Middle frontal gyrus (tissue), 1 donor: ENCODE data around the gene SLC25A39.
"Not testable (repeated sequence)": the region's sequence is repeated elsewhere in the genome, so short reads cannot be mapped to it uniquely, and the experiment has no call there.

Experiments
- DNase-seq: peaks from one replicate; pipeline ENCODE4 v3.0.0-alpha.2; 2015; ENCODE audit warnings: low spot score; ENCODE audit errors: extremely low spot score

SLC25A39 gene, protein sequence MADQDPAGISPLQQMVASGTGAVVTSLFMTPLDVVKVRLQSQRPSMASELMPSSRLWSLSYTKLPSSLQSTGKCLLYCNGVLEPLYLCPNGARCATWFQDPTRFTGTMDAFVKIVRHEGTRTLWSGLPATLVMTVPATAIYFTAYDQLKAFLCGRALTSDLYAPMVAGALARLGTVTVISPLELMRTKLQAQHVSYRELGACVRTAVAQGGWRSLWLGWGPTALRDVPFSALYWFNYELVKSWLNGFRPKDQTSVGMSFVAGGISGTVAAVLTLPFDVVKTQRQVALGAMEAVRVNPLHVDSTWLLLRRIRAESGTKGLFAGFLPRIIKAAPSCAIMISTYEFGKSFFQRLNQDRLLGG

GRCh38 chr17:44324571-44325275 is at the start of gene SLC25A39:
SLC25A39 (minus strand) TSS chr17:44324823; CDS start chr17:44323562, 1,261 bp downstream.
- DNase-seq: peak; percentile 87

DNA sequence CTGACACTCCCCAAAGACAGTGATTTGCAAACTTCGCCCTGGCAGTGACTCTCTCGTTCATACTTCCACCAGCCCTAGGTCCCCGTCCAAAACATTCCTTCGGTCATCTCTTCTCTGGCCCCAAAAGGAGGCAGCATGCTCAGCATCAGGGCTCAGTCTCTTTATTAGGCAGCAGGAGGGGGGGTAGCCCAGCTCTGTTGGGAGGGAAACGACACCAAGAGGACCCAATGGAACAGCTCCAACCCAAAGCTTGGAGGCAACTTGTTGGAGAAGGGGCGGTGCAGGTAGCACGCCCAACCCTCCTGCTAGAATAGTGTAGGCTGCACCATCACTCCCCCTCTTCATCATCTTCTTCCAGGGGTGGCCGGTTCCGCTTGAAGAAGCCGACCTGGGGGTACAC is 47.4 kb upstream of the SLC25A39 start:
- DNase-seq: no peak

GRCh38 chr17:44369414-44370023 is 44.9 kb upstream of the SLC25A39 start:
- not testable (repeated sequence) for DNase-seq

GRCh38 chr17:44368391-44369243 is 44.0 kb upstream of the SLC25A39 start:
- DNase-seq: not testable (repeated sequence)

GRCh38 chr17:44367231-44367979 is 42.8 kb upstream of the SLC25A39 start:
- DNase-seq: no peak

- DNase-seq: not testable (repeated sequence)
Observed at GRCh38 chr17:44365051-44365450, 40.4 kb upstream of the SLC25A39 start.

- no peak for DNase-seq
Observed at GRCh38 chr17:44363613-44364159, 39.1 kb upstream of the SLC25A39 start, which contains the start of gene FAM171A2. FAM171A2 (minus strand) TSS chr17:44363853; CDS start chr17:44363714, 139 bp downstream.

DNA sequence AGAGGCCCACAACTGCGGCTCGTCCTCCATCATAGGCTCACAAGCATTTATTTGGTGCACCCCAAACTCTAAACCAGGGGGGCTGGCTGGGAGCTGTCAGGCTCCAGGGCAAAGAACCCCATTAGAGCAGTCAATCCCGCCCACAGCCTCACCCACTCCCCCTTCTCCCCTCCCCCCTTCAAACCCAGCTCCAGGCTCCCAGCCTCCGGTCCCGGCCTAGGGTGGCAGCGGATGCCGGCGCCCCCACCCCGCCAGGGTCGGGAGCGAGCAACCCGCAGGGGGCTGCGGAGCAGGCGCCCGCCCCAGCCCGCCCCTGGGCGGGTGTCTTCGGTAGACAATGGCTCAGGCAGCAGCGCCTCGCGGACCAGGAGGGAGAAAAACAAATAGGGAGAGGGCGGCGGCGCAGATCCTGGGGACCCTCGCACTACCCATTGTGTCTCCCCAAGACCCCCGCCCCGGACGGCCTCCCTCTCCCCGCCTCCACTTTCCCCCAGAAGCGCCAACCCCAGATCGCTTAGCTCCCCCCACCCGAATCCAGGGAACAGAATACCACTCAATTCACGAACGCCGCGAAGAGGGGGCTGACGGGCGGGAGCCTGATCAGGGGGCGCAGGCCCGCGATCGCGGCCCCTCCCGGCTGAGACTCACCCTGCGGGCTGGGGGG is 38.5 kb upstream of the SLC25A39 start:
- DNase-seq: no peak

DNA sequence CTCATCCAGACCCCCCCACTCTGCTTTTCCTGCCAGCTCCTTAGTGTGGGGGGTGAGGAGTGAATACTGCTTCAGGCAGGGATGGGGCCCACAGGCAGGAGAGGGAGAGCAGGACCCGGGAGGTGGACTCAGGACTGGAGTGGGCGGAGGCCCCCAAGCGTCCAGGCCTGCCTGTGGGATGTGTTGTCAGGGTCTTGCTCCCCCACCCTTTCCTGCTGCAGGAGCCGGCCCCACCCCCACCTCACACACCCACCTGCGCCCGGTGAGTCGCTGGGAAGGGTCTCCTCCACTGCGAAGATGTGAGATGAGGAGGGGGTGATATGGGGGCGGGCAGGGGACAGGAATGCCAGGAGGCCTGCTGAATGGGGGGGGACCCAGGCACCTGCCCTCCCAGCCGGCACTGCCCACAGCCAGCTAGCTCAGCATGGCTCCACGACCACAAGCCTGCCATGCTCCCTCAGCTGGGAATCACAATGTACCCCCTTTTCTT is 37.9 kb upstream of the SLC25A39 start:
- DNase-seq: no peak

DNA sequence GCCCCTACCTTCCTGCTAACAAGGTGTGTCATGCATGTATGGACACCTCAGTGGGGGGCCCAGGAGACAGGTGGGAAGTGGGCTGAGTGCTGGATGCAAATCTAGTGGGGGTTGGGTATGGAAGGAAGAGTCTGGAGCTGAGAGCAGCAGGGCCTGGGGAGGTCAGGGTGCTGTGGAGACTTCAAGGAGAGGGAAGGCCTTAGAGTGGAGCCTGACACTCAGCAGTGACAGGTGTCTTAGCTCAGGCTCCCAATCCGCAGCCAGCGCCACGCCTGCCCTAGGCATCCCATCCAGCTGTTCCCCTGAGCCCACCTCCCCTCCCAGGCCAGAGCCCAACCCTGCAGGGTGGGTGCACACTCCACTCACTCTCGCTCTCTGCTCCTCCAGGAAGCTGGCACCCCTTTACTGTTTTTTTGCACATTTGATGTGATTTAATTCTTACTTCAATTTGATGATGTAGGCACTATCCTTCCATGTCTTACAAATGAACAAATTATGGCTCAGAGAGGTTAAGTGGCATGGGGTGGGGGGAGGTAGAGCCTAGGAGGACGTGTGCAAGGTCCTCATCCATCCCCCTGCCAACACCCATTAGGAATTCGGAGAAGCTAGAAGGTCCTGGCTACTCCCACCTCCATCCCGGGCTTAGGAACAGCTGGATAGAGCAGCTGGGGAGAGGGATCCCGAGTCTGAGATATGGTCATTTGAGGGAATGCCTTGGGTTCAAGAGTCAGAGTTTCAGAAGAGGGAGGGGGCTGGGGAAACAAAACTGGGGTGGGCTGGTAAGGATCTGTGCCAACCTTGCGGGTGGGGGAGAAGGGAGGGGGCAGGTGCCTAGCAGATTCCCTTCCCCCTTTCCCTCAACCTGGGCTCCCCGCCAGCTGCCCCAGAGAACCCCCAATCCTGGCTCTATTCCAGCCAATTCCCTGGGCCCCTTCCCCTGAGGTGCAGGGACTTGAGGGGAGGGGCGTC is 37.0 kb upstream of the SLC25A39 start:
- DNase-seq: no peak

GRCh38 chr17:44360826-44361225 is 36.2 kb upstream of the SLC25A39 start:
- DNase-seq: no peak

DNA sequence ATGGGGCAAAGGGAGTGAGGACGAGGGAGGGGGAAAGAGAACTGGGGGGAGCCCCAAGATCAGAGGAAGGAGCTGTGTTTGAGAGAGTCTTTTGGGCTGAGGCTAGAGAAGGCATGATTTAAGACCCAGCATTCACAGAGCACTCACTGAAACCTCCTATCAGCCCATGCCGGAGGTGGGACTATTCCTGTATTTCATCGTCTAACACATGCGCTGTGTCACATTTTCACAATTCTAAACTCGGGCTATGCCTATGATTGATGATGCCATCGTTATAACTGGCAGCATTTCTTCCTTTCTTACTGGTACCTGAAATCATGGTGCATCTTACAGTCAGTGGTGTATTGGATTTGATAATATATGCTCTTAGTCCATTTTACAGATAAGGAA is 35.5 kb upstream of the SLC25A39 start:
- no peak for DNase-seq

DNA sequence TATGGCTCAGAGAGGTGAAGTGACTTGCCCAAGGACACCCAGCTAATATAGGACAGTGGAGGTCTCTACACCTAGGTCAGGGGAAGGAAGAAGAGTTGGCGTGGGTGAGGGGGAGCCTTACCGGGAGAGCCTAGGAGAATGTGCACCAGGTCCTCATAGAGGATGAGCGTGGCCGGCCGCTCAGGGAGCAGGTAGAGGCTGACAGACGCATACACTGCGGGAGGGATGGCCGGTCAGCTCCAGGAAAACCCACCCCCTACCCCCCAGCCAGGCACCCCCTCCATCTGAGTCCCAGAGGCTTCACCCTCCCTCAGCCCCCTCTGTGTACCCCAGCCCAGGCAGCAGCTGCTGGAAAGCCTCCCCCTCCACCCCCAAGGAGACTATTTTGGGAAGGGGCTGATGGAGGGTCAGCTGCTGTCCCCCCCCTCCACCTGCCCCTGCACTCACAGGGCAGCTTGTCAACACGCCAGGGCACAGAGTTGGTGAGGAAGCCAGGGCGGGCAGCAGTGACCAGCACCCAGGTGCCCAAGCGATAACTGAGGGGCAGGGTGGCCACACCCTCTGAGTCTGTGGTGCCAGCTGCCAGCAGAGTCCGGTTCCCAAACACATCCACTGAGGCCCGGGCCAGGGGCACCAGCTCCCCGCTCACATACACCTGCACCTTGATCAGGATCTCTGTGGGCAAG is 35.0 kb upstream of the SLC25A39 start:
- no peak for DNase-seq

DNA sequence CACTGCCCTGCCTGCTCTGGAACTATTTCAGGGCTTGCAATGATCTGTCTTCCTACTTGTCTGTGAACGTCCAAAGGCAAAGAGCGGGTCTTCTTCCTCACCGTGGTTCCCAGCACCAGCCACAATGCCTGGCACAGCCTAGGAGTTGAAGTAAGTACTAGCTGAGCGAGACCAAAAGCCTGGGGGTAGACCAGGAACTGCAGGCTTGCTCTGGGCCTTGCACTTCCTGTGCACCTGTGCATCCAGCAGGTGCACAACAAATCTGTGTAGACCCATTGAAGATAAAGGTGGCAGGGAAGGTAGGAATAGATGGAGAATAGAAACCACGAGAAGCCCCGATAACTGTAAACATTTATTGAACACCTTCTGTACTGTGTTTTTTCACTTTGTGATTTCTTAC is 34.4 kb upstream of the SLC25A39 start:
- DNase-seq: no peak

- DNase-seq: no peak
Observed at GRCh38 chr17:44358066-44358465, 33.4 kb upstream of the SLC25A39 start.

DNA sequence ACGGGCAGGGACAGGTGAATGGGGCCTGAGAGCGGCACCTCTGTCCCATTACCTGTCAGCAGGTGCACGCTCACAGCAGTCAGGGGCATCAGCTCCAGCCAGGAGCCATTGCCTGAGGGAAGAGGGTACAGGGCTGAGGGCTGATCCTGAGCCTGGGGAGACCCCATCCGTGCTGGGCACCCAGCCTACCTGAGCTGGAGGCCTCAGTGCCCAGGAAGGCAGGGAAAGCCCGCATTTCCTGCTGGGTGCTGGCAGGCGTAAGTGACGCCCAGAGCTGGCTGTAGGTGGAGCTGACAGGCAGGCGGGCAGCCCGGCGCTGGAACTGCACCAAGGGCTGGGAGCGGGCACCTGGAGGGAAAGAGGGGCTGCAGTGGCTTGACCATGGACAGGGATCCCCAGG is 31.6 kb upstream of the SLC25A39 start:
- no peak for DNase-seq

- DNase-seq: no peak
Observed at GRCh38 chr17:44355642-44356099, 31.0 kb upstream of the SLC25A39 start.
